Upper lobe of left lung (tissue), 6 donors: ENCODE results near the gene E2F1. TPM values are rescaled to one million over a fixed set of nuclear protein-coding genes. Genes with fewer than 3 reads are reported as not detected.

ENCODE experiments used
- ATAC-seq, 2 donors: fragments of 200-7000 bp; cut with Tn5 transposase; one replicate each; pipeline ENCODE4 v1.9.1; 2022; ENCODE audit warnings: mild to moderate bottlenecking in 2 of 2, moderate library complexity in 2 of 2; ENCODE audit not compliant: low FRiP score in 2 of 2
- DNase-seq, 2 donors: peaks; one replicate each; pipeline ENCODE4 v3.0.0-alpha.2; 2019 to 2020
- H3K27ac ChIP-seq, 4 donors: fragments of 200-600 bp; sonication (generic); one replicate each; pipeline ENCODE4 v1.5.1; 2016 to 2019
- H3K27me3 ChIP-seq, 4 donors: fragments of 200-600 bp; sonication (generic); one replicate each; pipeline ENCODE4 v1.5.1; 2017 to 2019
- H3K36me3 ChIP-seq, 4 donors: fragments of 200-600 bp; sonication (generic); one replicate each; pipeline ENCODE4 v1.5.1; 2016 to 2019
- H3K4me1 ChIP-seq, 4 donors: fragments of 200-600 bp; sonication (generic); one replicate each; pipeline ENCODE4 v1.5.1; 2018 to 2019
- H3K4me3 ChIP-seq, 4 donors: fragments of 200-600 bp; sonication (generic); one replicate each; pipeline ENCODE4 v1.5.1; 2017 to 2019; ENCODE audit warnings: mild to moderate bottlenecking in 2 of 4, moderate library complexity in 1 of 4
- H3K9me3 ChIP-seq, 4 donors: fragments of 200-600 bp; sonication (generic); one replicate each; pipeline ENCODE4 v1.5.1; 2018 to 2019
- CTCF ChIP-seq, 6 experiments: fragments of 450-650 bp in 4 of 6; fragments of 200-600 bp in 2 of 6; sonication (generic) in 2 of 6; IDR thresholded peaks; one replicate each; pipeline ENCODE4 v1.5.1; 2016 to 2019; ENCODE audit warnings: antibody characterized with exemption in 6 of 6
- EP300 ChIP-seq, 4 donors: sonication (generic); formaldehyde crosslinking; IDR thresholded peaks; one replicate each; pipeline ENCODE4 v1.5.1; 2017; ENCODE audit warnings: antibody characterized with exemption in 4 of 4, control low read depth in 2 of 4
- POLR2A ChIP-seq, 4 donors: fragments of 450-650 bp; IDR thresholded peaks; one replicate each; pipeline ENCODE4 v1.5.1; 2016 to 2017; ENCODE audit warnings: antibody characterized with exemption in 4 of 4, mild to moderate bottlenecking in 2 of 4
- POLR2AphosphoS5 ChIP-seq, 2 donors: sonication (generic); formaldehyde crosslinking; IDR thresholded peaks; one replicate each; pipeline ENCODE4 v1.5.1; 2017; ENCODE audit warnings: antibody characterized with exemption in 2 of 2
- WGBS, 2 donors: methylation state at CpG; one replicate each; pipeline ENCODE4 v1.1.5; 2017 to 2018; 5-methylcytosine and 5-hydroxymethylcytosine counted together
- total RNA-seq, 6 donors: library from RNA; depleted of rRNA in 4 of 6; stranded (reverse); fragments of >200 nt in 4 of 6; gene quantifications; one replicate each; pipeline versions ENCODE4 v1.1.0 to v1.2.1, GENCODE V29; 2016 to 2021
- donor health status: DM: no; HTN: no; CAD: no; lungs with moderate emphysema.
- donor health status: DM: no; HTN: yes; CAD: no; lungs with severe emphysema.

The E2F1 gene
- total RNA-seq, 6 donors from 2014 or later, result 5.5 to 12.9 (median 6.8) TPM

- 86 to 90% methylated on average over 6 to 7 of the region's 7 CpGs for WGBS, 2 donors
- peaks cover 5 to 36% (median 24%) of the 10 kb centered on the region in 4 donors for H3K36me3 ChIP-seq
- no peaks in the 10 kb centered on the region for H3K9me3 ChIP-seq
- no peak overlapping the region for H3K4me3 ChIP-seq
- DNase-seq (no peak), ATAC-seq (no peak)
- TF ChIP-seq EP300 (IDR thresholded peaks at IDR 0.05) (no peak), POLR2A (IDR thresholded peaks at IDR 0.05) (no peak), CTCF (IDR thresholded peaks at IDR 0.05) (no peak), POLR2AphosphoS5 (IDR thresholded peaks at IDR 0.05) (no peak)
- no peaks in the 10 kb centered on the region for H3K27me3 ChIP-seq
- no peak overlapping the region for H3K27ac ChIP-seq
- H3K4me1 ChIP-seq, result peaks cover 14 to 27% (median 19%) of the 10 kb centered on the region in 4 donors
Measured at GRCh38 chr20:33660685-33661058, 25.5 kb downstream of the E2F1 start.

- Histone ChIP-seq H3K4me1 (peaks cover 14 to 23% (median 19%) of the 10 kb centered on the region in 4 donors), H3K27me3 (no peaks in the 10 kb centered on the region), H3K27ac (no peak overlapping the region), H3K36me3 (peaks cover 5 to 36% (median 24%) of the 10 kb centered on the region in 4 donors), H3K9me3 (no peaks in the 10 kb centered on the region), H3K4me3 (no peak overlapping the region)
- no peak for DNase-seq
- TF ChIP-seq POLR2AphosphoS5 (IDR thresholded peaks at IDR 0.05) (no peak), CTCF (IDR thresholded peaks at IDR 0.05) (no peak), EP300 (IDR thresholded peaks at IDR 0.05) (no peak), POLR2A (IDR thresholded peaks at IDR 0.05) (no peak)
- ATAC-seq, result no peak
- WGBS, 2 donors, result 88 to 92% methylated on average over 9 to 21 of the region's 21 CpGs
Measured at GRCh38 chr20:33660035-33660684, 26.0 kb downstream of the E2F1 start.

GRCh38 chr20:33659341-33660034 lies 26.7 kb downstream of the E2F1 start:
- H3K27me3 ChIP-seq, result no peaks in the 10 kb centered on the region
- ATAC-seq, result no peak
- no peak for TF ChIP-seq EP300 (IDR thresholded peaks at IDR 0.05)
- TF ChIP-seq CTCF (IDR thresholded peaks at IDR 0.05), result no peak
- TF ChIP-seq POLR2A (IDR thresholded peaks at IDR 0.05), result no peak
- no peak for TF ChIP-seq POLR2AphosphoS5 (IDR thresholded peaks at IDR 0.05)
- H3K4me3 ChIP-seq, result no peak overlapping the region
- WGBS, 2 donors, result 94 to 95% methylated on average over 4 to 29 of the region's 32 CpGs
- peaks cover 5 to 36% (median 24%) of the 10 kb centered on the region in 4 donors for H3K36me3 ChIP-seq
- no peak for DNase-seq
- H3K9me3 ChIP-seq, result no peaks in the 10 kb centered on the region
- no peak overlapping the region for H3K27ac ChIP-seq
- peaks cover 12 to 24% (median 22%) of the 10 kb centered on the region in 4 donors for H3K4me1 ChIP-seq

GRCh38 chr20:33658929-33659328 lies 27.3 kb downstream of the E2F1 start:
- ATAC-seq (no peak), DNase-seq (no peak)
- Histone ChIP-seq H3K4me1 (peaks cover 6 to 22% (median 21%) of the 10 kb centered on the region in 4 donors), H3K4me3 (no peak overlapping the region), H3K27ac (no peak overlapping the region), H3K9me3 (no peaks in the 10 kb centered on the region), H3K36me3 (peaks cover 5 to 36% (median 24%) of the 10 kb centered on the region in 4 donors), H3K27me3 (no peaks in the 10 kb centered on the region)
- TF ChIP-seq POLR2AphosphoS5 (IDR thresholded peaks at IDR 0.05) (no peak), POLR2A (IDR thresholded peaks at IDR 0.05) (no peak), EP300 (IDR thresholded peaks at IDR 0.05) (no peak), CTCF (IDR thresholded peaks at IDR 0.05) (no peak)
- 89 to 94% methylated on average over 3 to 4 of the region's 4 CpGs for WGBS, 2 donors
